Esophagus (tissue), 2 donors: ENCODE results near the gene CDKAL1. TPM values are rescaled to one million over a fixed set of nuclear protein-coding genes. Genes with fewer than 3 reads are reported as not detected.
"Not testable (repeated sequence)": the region's sequence is repeated elsewhere in the genome, so short reads cannot be mapped to it uniquely, and the experiment has no call there.

Experiments
- H3K27ac ChIP-seq, 2 donors: one replicate each; pipeline ENCODE4 v1.5.1; 2013; ENCODE audit warnings: low read depth in 2 of 2, mild to moderate bottlenecking in 2 of 2, inconsistent platforms in 1 of 2, low read length in 1 of 2, moderate library complexity in 1 of 2
- H3K27me3 ChIP-seq, 2 donors: one replicate each; pipeline ENCODE4 v1.6.1; 2013; ENCODE audit warnings: low read length in 2 of 2, control low read depth in 1 of 2, mild to moderate bottlenecking in 1 of 2; ENCODE audit not compliant: insufficient read depth in 2 of 2, control insufficient read depth in 1 of 2
- H3K36me3 ChIP-seq, 2 donors: one replicate each; pipeline ENCODE4 v1.6.1; 2013; ENCODE audit warnings: low read length in 1 of 2; ENCODE audit not compliant: control insufficient read depth in 2 of 2, insufficient read depth in 2 of 2
- H3K4me1 ChIP-seq, 2 donors: one replicate each; pipeline ENCODE4 v1.6.1; 2013; ENCODE audit warnings: low read length in 1 of 2; ENCODE audit not compliant: control insufficient read depth in 2 of 2, insufficient read depth in 2 of 2
- H3K4me3 ChIP-seq, 2 donors: one replicate each; pipeline ENCODE4 v1.5.1; 2013; ENCODE audit warnings: low read length in 2 of 2, mild to moderate bottlenecking in 2 of 2, low read depth in 1 of 2, moderate library complexity in 1 of 2
- H3K9me3 ChIP-seq, 2 donors: one replicate each; pipeline ENCODE4 v1.6.1; 2013; ENCODE audit warnings: mild to moderate bottlenecking in 2 of 2, low read depth in 1 of 2, low read length in 1 of 2, moderate library complexity in 1 of 2; ENCODE audit not compliant: control insufficient read depth in 2 of 2, insufficient read depth in 1 of 2
- WGBS, 2 donors: extraction: QIAGEN DNeasy Blood & Tissue Kit; methylation state at CpG; one replicate each; pipeline ENCODE4 v1.1.7; 2013; 5-methylcytosine and 5-hydroxymethylcytosine counted together
- polyA plus RNA-seq, 2 donors: library from polyadenylated mRNA; stranded (reverse); fragments of 200-250 nt; gene quantifications; one replicate each; pipeline ENCODE4 v1.2.3, GENCODE V29; 2013
- donor health status: healthy with polysubstance abuse.
- donor health status: Bipolar disorder and iron deficiency.

The CDKAL1 gene
- polyA plus RNA-seq, 2 donors: 3.5 TPM

GRCh38 chr6:20605061-20605460 is 70.8 kb downstream of the CDKAL1 start:
- Histone ChIP-seq H3K4me3 (no peak overlapping the region), H3K4me1 (no peaks in the 10 kb centered on the region), H3K36me3 (no peaks in the 10 kb centered on the region), H3K27me3 (no peaks in the 10 kb centered on the region), H3K9me3 (no peaks in the 10 kb centered on the region), H3K27ac (no peak overlapping the region)
- 47 to 71% methylated on average over 1 of the region's 1 CpG for WGBS, 2 donors

- 71 to 76% methylated on average over 3 of the region's 3 CpGs for WGBS, 2 donors
- Histone ChIP-seq H3K4me1 (no peaks in the 10 kb centered on the region), H3K4me3 (no peak overlapping the region), H3K9me3 (no peaks in the 10 kb centered on the region), H3K36me3 (no peaks in the 10 kb centered on the region), H3K27me3 (no peaks in the 10 kb centered on the region), H3K27ac (no peak overlapping the region)
Measured at GRCh38 chr6:20605581-20605980, 71.3 kb downstream of the CDKAL1 start.

GRCh38 chr6:20606831-20607230 is 72.6 kb downstream of the CDKAL1 start:
- Histone ChIP-seq H3K27me3 (no peaks in the 10 kb centered on the region), H3K27ac (no peak overlapping the region), H3K4me1 (no peaks in the 10 kb centered on the region), H3K9me3 (no peaks in the 10 kb centered on the region), H3K4me3 (no peak overlapping the region), H3K36me3 (no peaks in the 10 kb centered on the region)
- 95 to 100% methylated on average over 1 of the region's 1 CpG for WGBS, 2 donors

- H3K9me3 ChIP-seq: no peaks in the 10 kb centered on the region
- no peak overlapping the region for H3K4me3 ChIP-seq
- no peaks in the 10 kb centered on the region for H3K27me3 ChIP-seq
- 68 to 75% methylated on average over 4 of the region's 4 CpGs for WGBS, 2 donors
- H3K36me3 ChIP-seq: no peaks in the 10 kb centered on the region
- H3K4me1 ChIP-seq: no peaks in the 10 kb centered on the region
- H3K27ac ChIP-seq: no peak overlapping the region
Measured at GRCh38 chr6:20608356-20608755, 74.1 kb downstream of the CDKAL1 start.

- Histone ChIP-seq H3K36me3 (no peaks in the 10 kb centered on the region), H3K4me3 (no peak overlapping the region), H3K4me1 (no peaks in the 10 kb centered on the region), H3K27me3 (no peaks in the 10 kb centered on the region), H3K9me3 (no peaks in the 10 kb centered on the region), H3K27ac (no peak overlapping the region)
- WGBS, 2 donors: 84 to 94% methylated on average over 2 of the region's 2 CpGs
Measured at GRCh38 chr6:20608905-20609304, 74.6 kb downstream of the CDKAL1 start.

- not testable (repeated sequence) for H3K9me3 ChIP-seq, H3K36me3 ChIP-seq, H3K4me3 ChIP-seq, H3K27me3 ChIP-seq, H3K27ac ChIP-seq, H3K4me1 ChIP-seq
- 94 to 95% methylated on average over 2 of the region's 2 CpGs for WGBS, 2 donors
Measured at GRCh38 chr6:20609924-20610323, 75.7 kb downstream of the CDKAL1 start.

GRCh38 chr6:20610636-20611370 is 76.5 kb downstream of the CDKAL1 start:
- no peaks in the 10 kb centered on the region for H3K36me3 ChIP-seq
- no peaks in the 10 kb centered on the region for H3K27me3 ChIP-seq
- no peaks in the 10 kb centered on the region for H3K4me1 ChIP-seq
- 85 to 93% methylated on average over 2 of the region's 2 CpGs for WGBS, 2 donors
- no peak overlapping the region for H3K4me3 ChIP-seq
- no peak overlapping the region for H3K27ac ChIP-seq
- no peaks in the 10 kb centered on the region for H3K9me3 ChIP-seq

GRCh38 chr6:20617537-20617936 is 83.3 kb downstream of the CDKAL1 start:
- 85 to 96% methylated on average over 3 of the region's 3 CpGs for WGBS, 2 donors
- H3K27me3 ChIP-seq, H3K4me3 ChIP-seq, H3K4me1 ChIP-seq, H3K9me3 ChIP-seq, H3K27ac ChIP-seq, H3K36me3 ChIP-seq: not testable (repeated sequence)

- H3K36me3 ChIP-seq: no peaks in the 10 kb centered on the region
Measured at GRCh38 chr6:20620043-20620442, 85.8 kb downstream of the CDKAL1 start.

GRCh38 chr6:20623761-20624160 is 89.5 kb downstream of the CDKAL1 start:
- H3K27ac ChIP-seq: no peak overlapping the region
- no peaks in the 10 kb centered on the region for H3K9me3 ChIP-seq
- no peaks in the 10 kb centered on the region for H3K27me3 ChIP-seq
- no peaks in the 10 kb centered on the region for H3K4me1 ChIP-seq
- H3K36me3 ChIP-seq: no peaks in the 10 kb centered on the region
- H3K4me3 ChIP-seq: no peak overlapping the region

More at GRCh38 chr6:20620043-20620442, 85.8 kb downstream of the CDKAL1 start:
- Histone ChIP-seq H3K27me3 (no peaks in the 10 kb centered on the region), H3K4me3 (no peak overlapping the region), H3K4me1 (no peaks in the 10 kb centered on the region), H3K27ac (no peak overlapping the region), H3K9me3 (no peaks in the 10 kb centered on the region)
- WGBS, 2 donors: 83 to 85% methylated on average over 2 of the region's 2 CpGs
